Neural cell (in vitro differentiated cells): Measurements from ENCODE around the gene INSRR. TPM values are rescaled to one million over a fixed set of nuclear protein-coding genes. Genes with fewer than 3 reads are reported as not detected.

ENCODE experiments used
- H2AFZ ChIP-seq: fragments of 200-600, 300-800 bp; sonication (generic), shearing (Covaris generic); 2 replicates; pipeline ENCODE4 v1.6.0; 2014; ENCODE audit warnings: low read depth, mild to moderate bottlenecking, antibody characterized with exemption, low read length, moderate library complexity
- H3F3A ChIP-seq: fragments of 200-600 bp; shearing (Covaris generic); 2 replicates; pipeline ENCODE4 v1.6.1; 2016; ENCODE audit warnings: mild to moderate bottlenecking, moderate library complexity, mixed read lengths, antibody characterized with exemption, low read length; ENCODE audit not compliant: insufficient read depth, poor library complexity, severe bottlenecking
- H3K27ac ChIP-seq: fragments of 200-600, 300-800 bp; sonication (generic), shearing (Covaris generic); 2 replicates; pipeline ENCODE4 v1.5.1; 2014; ENCODE audit warnings: mild to moderate bottlenecking, low read length, moderate library complexity
- H3K27me3 ChIP-seq: fragments of 300-800, 200-600 bp; sonication (generic), shearing (Covaris generic); 2 replicates; pipeline ENCODE4 v1.6.0; 2014; ENCODE audit warnings: mild to moderate bottlenecking, low read depth, low read length, moderate library complexity; ENCODE audit not compliant: insufficient read depth
- H3K36me3 ChIP-seq: fragments of 300-800, 200-600 bp; sonication (generic), shearing (Covaris generic); 2 replicates; pipeline ENCODE4 v1.5.1; 2014; ENCODE audit warnings: mild to moderate bottlenecking, antibody characterized with exemption, low read length, moderate library complexity; ENCODE audit not compliant: insufficient read depth
- H3K4me2 ChIP-seq: fragments of 300-800, 200-600 bp; sonication (generic), shearing (Covaris generic); 2 replicates; pipeline ENCODE4 v1.6.0; 2014; ENCODE audit warnings: mild to moderate bottlenecking, low read length
- H3K4me3 ChIP-seq: fragments of 300-800, 200-600 bp; sonication (generic), shearing (Covaris generic); 2 replicates; pipeline ENCODE4 v1.5.1; 2014; ENCODE audit warnings: mild to moderate bottlenecking, low read length, moderate library complexity
- H3K79me2 ChIP-seq: fragments of 200-600 bp; shearing (Covaris generic); replicated peaks from 2 replicates; pipeline ENCODE4 v1.6.0; 2014; ENCODE audit warnings: mild to moderate bottlenecking, low read length, moderate library complexity; ENCODE audit not compliant: insufficient read depth
- H3K9ac ChIP-seq: fragments of 300-800, 200-600 bp; sonication (generic), shearing (Covaris generic); 2 replicates; pipeline ENCODE4 v1.6.1; 2016; ENCODE audit warnings: mild to moderate bottlenecking, low read length, mixed read lengths
- H3K9me2 ChIP-seq: fragments of 200-600 bp; shearing (Covaris generic); 2 replicates; pipeline ENCODE4 v1.6.1; 2016; ENCODE audit warnings: mild to moderate bottlenecking, low read length, mixed read lengths; ENCODE audit not compliant: insufficient read depth
- H3K9me3 ChIP-seq: fragments of 200-600, 300-800 bp; sonication (generic), shearing (Covaris generic); 2 replicates; pipeline ENCODE4 v1.6.1; 2016; ENCODE audit warnings: mild to moderate bottlenecking, mixed run types, low read length, moderate library complexity, mixed read lengths
- H4K20me1 ChIP-seq: fragments of 200-600 bp; shearing (Covaris generic); 2 replicates; pipeline ENCODE4 v1.6.1; 2016; ENCODE audit warnings: mild to moderate bottlenecking, mixed run types; ENCODE audit not compliant: insufficient read depth
- EP300 ChIP-seq: fragments of 450-650 bp; conservative IDR thresholded peaks from 2 replicates; pipeline ENCODE4 v1.6.1; 2014; ENCODE audit warnings: antibody characterized with exemption, mild to moderate bottlenecking, moderate library complexity; ENCODE audit not compliant: poor library complexity, severe bottlenecking
- EZH2 ChIP-seq: fragments of 200-600, 300-800 bp; shearing (Covaris generic), sonication (generic); IDR thresholded peaks from 2 replicates; pipeline ENCODE4 v1.6.1; 2014; ENCODE audit warnings: antibody characterized with exemption, low read length, borderline replicate concordance, mild to moderate bottlenecking; ENCODE audit not compliant: insufficient read depth, poor library complexity, severe bottlenecking
- MXI1 ChIP-seq: fragments of 450-650 bp; conservative IDR thresholded peaks from 2 replicates; pipeline ENCODE4 v1.6.1; 2014; ENCODE audit warnings: antibody characterized with exemption, mild to moderate bottlenecking; ENCODE audit not compliant: poor library complexity, severe bottlenecking
- POLR2AphosphoS5 ChIP-seq: IDR thresholded peaks from 2 replicates; pipeline ENCODE4 v1.6.1; 2012
- RAD21 ChIP-seq: fragments of 450-650 bp; conservative IDR thresholded peaks from 2 replicates; pipeline ENCODE4 v1.6.1; 2014; ENCODE audit warnings: antibody characterized with exemption, mild to moderate bottlenecking, moderate library complexity
- SMC3 ChIP-seq: fragments of 450-650 bp; conservative IDR thresholded peaks from 2 replicates; pipeline ENCODE4 v1.6.1; 2014; ENCODE audit warnings: antibody characterized with exemption, mild to moderate bottlenecking, moderate library complexity; ENCODE audit not compliant: poor library complexity
- TAF1 ChIP-seq: IDR thresholded peaks from 2 replicates; pipeline ENCODE4 v1.6.1; 2012; ENCODE audit warnings: low read depth
- polyA plus RNA-seq: library from polyadenylated mRNA; depleted of rRNA; stranded (reverse); fragments of >200 nt; gene quantifications from 2 replicates; pipeline ENCODE4 v1.2.3, GENCODE V29; 2014
- TF ChIP-seq, protein P1 (sequence below): fragments of 450-650 bp; IDR thresholded peaks from 2 replicates; pipeline ENCODE4 v1.5.1; 2014; ENCODE audit warnings: antibody characterized with exemption, mild to moderate bottlenecking, moderate library complexity; ENCODE audit not compliant: poor library complexity, severe bottlenecking
- TF ChIP-seq, protein P2 (sequence below): IDR thresholded peaks from 2 replicates; pipeline ENCODE4 v1.6.1; 2012; ENCODE audit warnings: borderline replicate concordance

Gene INSRR
- polyA plus RNA-seq, 1 donor from 2014 or later: 3.0 TPM

DNA sequence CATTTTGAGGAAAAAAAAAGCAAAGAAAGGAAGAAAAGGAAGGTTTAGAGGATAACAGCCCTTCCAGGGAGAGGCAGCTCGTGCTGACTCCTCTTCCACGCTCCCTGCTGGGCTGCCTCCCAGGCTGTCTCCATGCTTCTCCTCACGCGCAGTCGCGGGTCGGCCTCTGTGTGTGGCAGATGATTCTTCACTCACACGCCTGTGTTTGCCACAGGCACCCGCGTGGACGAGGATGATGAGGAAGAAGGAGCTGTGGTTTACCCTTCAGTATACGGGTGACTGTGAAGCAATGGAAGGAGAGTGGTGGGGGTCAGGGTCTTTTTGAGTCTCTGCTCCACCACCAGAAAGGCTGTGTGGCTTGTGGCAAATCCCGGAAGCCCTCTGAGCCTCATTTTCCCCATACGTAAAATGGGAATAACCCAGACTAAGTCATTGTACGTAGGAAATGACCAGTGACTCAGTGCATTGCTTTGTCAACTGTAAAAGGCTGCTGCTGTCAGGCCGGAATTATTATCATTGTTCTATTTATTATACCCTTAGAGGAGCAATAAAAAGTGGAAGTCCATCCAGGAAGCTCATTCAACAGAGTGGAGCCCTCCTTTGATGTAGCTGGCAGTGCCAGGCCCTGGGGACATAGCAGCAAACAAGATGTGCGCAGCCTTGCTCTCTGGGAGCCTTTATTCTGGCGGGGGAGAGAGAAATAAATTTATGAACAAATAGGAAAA is 30.4 kb downstream of the INSRR start (continued):
- TF ChIP-seq EP300: no peak

DNA sequence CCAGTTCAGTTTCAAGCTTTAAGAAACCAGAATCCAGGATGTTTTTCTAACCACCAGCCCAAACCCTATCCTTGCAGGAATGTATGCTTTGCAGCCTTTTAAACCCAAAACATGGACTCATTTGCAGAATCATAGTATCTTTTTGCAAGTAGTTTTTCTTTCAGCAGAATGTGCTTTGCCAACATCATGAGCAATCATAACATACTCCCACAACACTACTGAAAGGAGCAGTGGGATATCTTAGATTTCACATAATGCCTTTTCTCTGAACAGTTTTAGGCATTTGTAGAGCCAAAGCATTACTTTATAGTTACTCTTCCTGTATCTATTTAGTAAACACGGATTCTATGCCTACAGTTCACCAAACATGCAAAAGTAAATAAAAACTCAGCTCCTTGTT is 32.3 kb downstream of the INSRR start:
- Histone ChIP-seq H3K27me3 (no peaks in the 10 kb centered on the region), H2AFZ (no peak overlapping the region), H3K4me3 (no peak overlapping the region), H3K9me2 (no peaks in the 10 kb centered on the region), H3K36me3 (no peaks in the 10 kb centered on the region), H4K20me1 (no peaks in the 10 kb centered on the region), H3K4me2 (no peak overlapping the region), H3K79me2 (no peaks in the 10 kb centered on the region), H3K9ac (no peak overlapping the region), H3K27ac (no peak overlapping the region), H3K9me3 (no peaks in the 10 kb centered on the region), H3F3A (no peaks in the 10 kb centered on the region)
- TF ChIP-seq, protein P1, sequence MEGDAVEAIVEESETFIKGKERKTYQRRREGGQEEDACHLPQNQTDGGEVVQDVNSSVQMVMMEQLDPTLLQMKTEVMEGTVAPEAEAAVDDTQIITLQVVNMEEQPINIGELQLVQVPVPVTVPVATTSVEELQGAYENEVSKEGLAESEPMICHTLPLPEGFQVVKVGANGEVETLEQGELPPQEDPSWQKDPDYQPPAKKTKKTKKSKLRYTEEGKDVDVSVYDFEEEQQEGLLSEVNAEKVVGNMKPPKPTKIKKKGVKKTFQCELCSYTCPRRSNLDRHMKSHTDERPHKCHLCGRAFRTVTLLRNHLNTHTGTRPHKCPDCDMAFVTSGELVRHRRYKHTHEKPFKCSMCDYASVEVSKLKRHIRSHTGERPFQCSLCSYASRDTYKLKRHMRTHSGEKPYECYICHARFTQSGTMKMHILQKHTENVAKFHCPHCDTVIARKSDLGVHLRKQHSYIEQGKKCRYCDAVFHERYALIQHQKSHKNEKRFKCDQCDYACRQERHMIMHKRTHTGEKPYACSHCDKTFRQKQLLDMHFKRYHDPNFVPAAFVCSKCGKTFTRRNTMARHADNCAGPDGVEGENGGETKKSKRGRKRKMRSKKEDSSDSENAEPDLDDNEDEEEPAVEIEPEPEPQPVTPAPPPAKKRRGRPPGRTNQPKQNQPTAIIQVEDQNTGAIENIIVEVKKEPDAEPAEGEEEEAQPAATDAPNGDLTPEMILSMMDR: no peak
- TF ChIP-seq POLR2AphosphoS5 (no peak), RAD21 (no peak), EZH2 (no peak), SMC3 (no peak), EP300 (no peak), MXI1 (no peak)
- TF ChIP-seq, protein P2, sequence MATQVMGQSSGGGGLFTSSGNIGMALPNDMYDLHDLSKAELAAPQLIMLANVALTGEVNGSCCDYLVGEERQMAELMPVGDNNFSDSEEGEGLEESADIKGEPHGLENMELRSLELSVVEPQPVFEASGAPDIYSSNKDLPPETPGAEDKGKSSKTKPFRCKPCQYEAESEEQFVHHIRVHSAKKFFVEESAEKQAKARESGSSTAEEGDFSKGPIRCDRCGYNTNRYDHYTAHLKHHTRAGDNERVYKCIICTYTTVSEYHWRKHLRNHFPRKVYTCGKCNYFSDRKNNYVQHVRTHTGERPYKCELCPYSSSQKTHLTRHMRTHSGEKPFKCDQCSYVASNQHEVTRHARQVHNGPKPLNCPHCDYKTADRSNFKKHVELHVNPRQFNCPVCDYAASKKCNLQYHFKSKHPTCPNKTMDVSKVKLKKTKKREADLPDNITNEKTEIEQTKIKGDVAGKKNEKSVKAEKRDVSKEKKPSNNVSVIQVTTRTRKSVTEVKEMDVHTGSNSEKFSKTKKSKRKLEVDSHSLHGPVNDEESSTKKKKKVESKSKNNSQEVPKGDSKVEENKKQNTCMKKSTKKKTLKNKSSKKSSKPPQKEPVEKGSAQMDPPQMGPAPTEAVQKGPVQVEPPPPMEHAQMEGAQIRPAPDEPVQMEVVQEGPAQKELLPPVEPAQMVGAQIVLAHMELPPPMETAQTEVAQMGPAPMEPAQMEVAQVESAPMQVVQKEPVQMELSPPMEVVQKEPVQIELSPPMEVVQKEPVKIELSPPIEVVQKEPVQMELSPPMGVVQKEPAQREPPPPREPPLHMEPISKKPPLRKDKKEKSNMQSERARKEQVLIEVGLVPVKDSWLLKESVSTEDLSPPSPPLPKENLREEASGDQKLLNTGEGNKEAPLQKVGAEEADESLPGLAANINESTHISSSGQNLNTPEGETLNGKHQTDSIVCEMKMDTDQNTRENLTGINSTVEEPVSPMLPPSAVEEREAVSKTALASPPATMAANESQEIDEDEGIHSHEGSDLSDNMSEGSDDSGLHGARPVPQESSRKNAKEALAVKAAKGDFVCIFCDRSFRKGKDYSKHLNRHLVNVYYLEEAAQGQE: no peak

DNA sequence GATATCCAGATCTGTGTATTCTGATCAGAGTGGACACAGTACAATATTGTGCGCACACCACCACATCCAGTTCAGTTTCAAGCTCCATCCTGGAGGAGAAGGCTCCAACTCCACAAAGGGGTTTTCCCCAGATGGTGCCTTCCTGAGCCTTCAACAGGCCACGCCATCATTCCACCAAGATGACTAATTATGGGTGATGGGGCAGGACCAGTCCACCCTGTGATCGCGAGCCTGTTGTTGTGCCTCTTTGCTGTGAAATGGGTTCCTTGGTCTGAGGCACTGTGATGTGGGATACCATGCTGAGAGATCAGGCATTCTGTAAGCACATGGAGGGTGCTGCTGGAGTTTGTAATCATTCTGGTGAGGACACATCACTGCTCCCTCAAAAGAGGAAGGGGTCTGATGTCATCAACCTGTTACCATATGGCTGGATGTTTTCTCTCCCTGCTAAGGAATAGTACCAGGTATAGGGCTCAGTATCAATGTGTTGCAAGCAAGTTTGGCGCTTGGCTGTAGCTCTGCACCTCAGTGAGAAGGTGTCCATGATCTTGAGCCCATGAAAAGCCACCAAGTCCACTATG is 35.6 kb downstream of the INSRR start:
- TF ChIP-seq, protein P2: no peak
- no peak for TF ChIP-seq SMC3
- no peak for TF ChIP-seq EP300
- no peak for TF ChIP-seq TAF1
- no peak for TF ChIP-seq POLR2AphosphoS5
- no peak for TF ChIP-seq EZH2
- no peak for TF ChIP-seq RAD21
- TF ChIP-seq, protein P1: no peak
- no peak for TF ChIP-seq MXI1
- Histone ChIP-seq H3K9ac (no peak overlapping the region), H3K27ac (no peak overlapping the region), H3K4me2 (no peak overlapping the region), H3K79me2 (no peaks in the 10 kb centered on the region), H4K20me1 (no peaks in the 10 kb centered on the region), H3F3A (no peaks in the 10 kb centered on the region), H3K9me3 (no peaks in the 10 kb centered on the region), H3K9me2 (no peaks in the 10 kb centered on the region), H2AFZ (no peak overlapping the region), H3K36me3 (no peaks in the 10 kb centered on the region), H3K27me3 (peaks cover 2% of the 10 kb centered on the region), H3K4me3 (no peak overlapping the region)
